NCI-H774 (cell line): ENCODE results near the gene CLEC4F.
"Not testable (repeated sequence)": the region's sequence is repeated elsewhere in the genome, so short reads cannot be mapped to it uniquely, and the experiment has no call there.

ENCODE experiments used
- DNase-seq: peaks from one replicate; lab custom pipeline; 2025; lab: John Stamatoyannopoulos, UW

CLEC4F gene

DNA sequence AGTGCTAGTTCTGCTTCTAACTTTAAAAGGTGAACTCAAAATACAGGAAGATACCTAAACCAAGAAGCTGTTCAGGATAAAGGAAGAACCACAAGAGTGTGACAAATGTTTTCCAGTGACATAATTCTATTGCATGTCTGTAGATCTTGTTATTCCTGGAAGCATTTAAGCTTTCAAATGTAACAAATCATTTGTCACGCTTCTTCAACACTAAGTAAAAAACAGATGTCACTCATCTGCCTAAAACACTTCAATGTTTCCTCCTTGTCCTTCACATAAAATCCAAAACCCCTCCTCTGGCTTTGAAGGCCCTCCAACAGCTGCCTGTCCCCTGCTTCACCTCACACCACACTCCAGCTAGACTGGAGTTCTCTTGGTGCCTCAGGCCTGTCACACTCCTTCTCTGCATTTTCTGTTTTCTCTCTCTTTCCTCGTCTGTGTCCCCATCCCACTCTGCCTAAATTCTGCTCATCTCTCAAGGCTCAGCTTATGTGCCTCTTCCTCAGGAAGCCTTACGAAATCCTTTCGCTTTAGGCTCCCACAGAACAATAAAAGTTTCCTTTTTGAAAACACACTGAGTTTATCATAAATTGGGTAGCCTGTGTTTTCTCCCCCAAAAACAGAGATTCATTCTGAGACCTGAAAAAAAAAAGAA lies 6.4 kb upstream of the CLEC4F start:
- DNase-seq: no peak

DNA sequence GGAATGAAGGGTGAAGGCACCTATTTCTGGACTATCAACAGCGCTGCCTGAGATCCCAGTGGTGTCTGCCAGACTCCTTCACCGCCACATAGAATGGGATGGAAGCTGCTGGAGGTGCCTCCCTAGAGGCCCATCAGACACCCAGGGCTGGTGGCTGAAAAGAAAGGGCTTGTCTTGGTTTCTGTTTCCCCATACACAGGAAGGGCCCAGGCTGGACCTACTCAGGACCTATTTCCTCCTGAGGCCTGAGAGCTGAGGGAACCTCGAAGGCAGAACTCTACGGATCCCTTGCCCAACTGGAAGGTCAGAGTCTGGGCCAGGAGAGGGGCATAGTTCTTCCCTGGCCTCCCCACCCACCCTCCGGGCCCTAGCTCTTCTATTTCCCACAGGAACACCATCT lies 2.9 kb upstream of the CLEC4F start:
- no peak for DNase-seq

DNA sequence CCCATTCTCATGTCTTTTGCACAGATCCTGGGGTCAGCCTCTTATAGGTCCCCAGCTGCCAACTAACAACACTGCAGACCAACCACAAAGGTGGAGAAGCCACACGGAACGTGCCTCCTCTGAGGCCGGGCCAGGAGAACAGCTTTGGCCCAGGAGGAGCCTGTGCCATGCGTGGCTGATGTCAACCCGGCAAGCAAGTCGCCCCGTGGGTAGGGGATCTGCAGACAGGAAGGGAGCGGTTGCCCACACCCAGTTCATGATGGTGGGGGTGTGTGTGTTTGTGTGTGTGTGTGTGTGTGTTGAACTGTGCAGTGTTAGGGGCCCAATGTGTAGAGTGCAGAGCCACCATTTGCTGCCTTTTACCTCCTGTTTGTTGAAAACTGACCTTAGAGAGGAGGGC lies 2.4 kb upstream of the CLEC4F start:
- no peak for DNase-seq

DNA sequence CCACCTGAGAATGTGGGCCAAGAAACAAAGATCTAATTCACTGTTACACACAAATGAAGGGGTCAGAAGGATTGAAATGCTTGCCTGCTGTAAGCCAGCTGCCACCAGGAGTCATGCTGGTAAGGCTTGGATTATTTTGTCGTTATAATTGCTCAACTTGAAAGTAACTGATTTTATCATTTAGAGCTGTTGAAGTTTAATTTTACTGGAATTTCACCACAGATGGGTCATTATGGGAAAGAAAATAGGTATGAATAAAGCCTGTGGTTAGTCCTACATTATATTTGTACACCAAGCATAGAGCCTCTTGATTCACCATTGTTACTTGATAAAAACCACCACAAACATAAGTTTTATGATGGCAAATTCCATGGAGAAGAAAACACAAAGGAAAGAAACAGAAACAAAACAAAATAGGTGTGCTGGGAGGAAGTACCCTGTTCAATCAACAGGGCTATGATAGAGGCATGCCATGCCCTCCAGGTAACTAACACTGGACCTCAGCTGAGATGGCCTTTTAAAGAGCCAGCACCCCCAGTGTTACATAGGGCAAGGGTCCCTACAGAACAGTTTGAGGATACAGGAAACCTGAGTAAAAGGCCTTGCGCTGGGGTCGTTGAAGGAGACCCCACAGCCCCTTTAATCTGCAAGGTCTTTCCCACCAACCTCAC lies 3.0 kb downstream of the CLEC4F start:
- DNase-seq: no peak

DNA sequence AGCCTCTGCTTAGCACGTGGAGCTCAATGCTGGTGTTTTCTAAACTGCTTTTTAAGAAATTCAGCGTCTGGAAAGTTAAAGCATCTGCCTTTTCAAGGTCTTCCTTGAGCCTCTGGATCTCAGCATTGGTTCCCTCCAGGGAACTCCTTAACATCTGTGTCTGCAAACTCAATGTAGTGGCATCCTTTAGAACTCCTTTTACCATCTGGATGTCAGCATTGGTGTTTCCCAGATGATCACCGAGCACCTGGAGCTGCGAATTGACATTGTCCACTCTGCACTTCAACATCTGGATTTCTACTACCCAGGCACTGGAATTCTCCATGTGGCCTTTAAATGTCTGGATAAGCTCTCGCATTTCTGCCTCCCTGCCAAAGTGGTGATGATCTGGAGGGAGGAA lies 3.7 kb downstream of the CLEC4F start:
- DNase-seq: no peak

DNA sequence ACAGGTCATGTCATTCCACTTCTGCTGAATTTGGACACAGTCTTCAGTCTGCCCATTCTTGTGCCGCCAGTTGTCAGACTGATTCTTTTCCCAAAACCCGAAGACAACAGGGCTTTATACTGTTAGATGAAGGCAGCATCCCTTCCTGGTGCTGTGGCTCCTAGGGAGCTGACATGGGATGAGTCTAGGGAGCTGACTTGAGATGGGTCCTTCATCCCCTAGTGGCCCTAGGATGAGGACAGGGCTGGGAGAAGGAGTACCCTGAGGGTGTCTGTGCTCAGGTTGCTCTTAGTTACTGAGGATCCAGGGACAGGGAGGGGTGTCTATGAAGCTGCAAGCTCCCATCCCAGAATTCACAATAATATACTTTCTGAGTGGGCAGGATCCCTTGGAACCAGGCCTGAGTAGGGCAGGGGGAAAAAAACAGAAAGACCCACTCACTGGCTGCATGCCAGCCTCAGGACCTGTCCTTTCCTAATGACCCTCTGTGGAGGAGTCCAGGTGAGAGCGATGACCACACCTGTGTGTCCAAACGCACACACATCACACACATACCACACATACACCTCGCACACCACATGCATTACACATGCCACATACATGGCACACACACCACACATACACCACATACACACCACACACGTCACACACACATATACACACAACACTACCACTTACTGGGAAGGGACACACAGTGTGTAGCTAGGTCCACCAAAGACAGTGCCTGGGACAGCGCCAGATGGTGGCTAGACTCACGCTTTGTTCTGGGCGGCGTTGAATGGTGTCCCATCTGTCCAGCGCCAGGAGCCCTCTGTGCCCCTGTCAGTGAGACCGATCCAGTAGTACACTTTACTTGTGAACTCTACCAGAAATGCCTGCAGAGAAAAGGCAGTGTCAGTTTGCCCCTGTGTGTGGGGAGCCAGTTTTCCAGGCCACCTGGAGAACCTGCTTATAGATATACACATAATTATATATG lies 11.1 kb downstream of the CLEC4F start:
- no peak for DNase-seq

DNA sequence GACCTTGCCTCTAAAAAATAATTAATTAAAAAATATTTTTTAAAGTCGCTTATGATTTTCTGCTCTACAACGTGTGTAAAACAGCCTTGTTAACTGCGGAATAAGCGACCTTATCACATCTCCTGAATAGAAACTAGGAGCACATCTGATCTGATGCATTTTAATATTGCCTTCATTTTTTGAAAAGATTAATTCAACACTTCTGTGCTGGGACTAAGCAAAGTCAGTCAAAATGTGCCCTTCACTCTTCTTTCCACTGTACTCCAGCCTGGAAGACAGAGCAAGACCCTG lies 12.6 kb downstream of the CLEC4F start:
- DNase-seq: no peak

DNA sequence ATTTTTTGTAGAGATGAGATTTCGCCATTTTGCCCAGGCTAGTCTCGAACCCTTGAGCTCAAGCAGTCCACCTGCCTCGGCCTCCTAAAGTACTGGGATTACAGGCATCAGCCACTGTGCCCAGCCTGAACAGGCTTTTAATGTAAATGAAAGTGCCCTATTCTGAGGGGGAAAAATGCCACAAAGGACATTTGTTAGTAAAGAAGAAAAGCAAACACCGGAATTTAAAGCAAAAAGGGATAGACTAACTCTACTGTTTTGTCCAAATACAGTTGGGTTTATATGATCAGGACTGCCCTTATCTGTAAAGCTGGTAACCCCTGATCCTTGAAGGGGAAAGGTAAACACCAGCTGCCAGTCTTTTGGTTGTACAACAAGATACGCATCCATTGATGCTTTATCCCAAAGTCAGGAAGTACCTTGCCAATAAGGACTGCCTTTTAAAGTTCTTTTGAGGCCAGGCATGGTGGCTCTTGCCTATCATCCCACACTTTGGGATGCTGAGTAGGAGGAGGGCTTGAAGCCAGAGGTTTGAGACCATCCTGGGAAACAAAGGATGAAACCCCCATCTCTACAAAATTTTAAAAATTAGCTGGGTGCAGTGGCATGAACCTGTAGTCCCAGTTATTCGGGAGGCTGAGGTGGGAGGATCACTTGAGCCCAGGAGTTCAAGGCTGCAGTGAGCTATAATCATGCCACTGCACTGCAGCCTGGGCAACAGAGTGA lies 13.1 kb downstream of the CLEC4F start:
- no peak for DNase-seq

DNA sequence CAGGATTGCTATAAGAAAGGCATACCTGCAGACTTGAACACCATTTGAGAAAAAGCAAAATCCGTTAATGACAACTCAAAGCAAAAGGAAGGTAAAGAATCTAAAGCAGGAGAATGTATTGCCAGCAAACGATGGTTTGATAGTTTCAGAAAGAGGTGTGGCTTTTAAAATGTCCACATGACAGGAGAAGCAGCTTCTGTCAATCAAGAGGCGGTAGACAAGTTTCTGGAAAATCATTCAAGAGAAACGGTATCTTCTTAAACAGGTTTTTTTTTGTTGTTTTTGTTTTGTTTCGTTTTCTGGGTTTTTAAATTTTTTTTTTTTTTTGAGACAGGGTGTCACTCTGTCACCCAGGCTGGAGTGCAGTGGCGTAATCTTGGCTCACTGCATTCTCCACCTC lies 13.8 kb downstream of the CLEC4F start:
- no peak for DNase-seq

DNA sequence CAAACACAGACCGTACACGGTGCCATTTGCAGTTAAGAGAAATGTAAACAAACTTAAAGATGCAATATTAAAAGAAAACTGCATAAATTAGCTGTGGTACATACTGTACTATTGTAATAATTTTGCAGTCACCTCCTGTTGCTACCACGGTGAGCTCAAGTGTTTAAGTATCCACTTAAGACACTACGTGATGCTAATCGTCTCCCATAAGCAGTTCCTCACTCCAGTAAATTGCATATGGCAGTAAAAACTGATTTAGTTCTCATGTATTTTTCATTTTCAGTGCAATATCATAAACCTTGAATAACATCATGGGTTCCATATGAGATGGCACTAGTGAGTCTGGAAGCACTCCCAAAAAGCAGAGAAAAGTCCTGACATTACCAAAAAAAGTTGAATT lies 14.4 kb downstream of the CLEC4F start:
- no peak for DNase-seq

DNA sequence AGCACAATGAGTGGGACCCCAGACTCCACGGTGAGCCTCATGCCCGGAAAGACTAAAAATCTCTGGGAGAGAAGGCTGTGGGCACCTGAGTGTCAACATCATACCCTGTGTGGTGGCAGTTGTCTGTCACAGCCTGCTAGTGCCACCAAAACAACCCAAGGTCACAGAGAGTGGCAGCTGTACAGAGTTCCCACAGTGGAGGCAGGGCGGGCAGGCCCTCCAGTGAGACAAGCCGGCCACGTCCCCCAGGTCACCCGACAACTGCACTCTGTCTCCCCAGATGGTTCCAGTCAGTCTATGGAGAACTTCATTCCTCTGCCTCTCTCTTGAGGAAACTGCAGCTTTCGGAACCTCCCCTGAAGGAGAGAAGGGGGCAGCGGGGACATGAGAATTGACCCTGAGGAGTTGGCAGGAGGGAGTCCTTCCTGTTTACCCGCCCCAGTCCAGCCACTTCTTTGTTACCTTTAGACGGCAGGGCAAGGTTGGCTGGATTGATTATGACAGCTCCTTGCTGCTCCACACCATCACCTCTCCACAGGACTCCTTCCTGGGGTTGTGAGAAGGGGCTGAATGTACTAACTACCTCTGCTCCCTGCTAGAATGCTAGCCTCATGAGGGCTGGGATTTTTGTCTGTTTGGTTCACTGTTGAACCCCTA lies 18.7 kb downstream of the CLEC4F start:
- no peak for DNase-seq

DNA sequence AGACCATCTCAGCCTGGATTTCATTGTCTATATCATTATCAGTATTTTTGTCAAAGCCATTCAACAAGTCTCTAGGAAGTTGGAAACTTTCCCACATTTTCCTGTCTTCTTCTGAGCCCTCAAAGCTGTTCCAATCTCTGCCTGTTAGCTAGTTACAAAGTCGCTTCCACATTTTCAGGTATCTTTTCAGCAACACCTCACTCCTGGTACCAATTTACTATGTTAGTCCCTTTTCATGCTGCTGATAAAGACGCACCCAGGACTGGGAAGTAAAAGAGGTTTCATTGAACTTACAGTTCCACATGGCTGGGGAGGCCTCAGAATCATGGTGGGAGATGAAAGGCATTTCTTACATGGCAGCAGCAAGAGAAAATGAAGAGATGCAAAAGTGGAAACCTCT lies 20.7 kb downstream of the CLEC4F start:
- DNase-seq: no peak

DNA sequence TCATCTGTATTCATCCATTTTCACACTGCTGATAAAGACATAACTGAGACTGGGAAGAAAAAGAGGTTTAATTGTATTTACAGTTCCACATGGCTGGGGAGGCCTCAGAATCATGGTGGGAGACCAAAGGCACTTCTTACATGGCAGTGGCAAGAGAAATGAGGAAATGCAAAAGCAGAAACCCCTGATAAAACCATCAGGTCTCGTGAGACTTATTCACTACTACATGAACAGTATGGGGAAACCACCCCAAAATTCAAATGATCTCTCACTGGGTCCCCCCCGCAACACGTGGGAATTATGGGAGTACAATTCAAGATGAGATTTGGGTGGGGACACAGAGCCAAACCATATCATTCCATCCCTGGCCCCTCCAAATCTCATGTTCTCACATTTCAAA lies 22.4 kb downstream of the CLEC4F start:
- DNase-seq: not testable (repeated sequence)

DNA sequence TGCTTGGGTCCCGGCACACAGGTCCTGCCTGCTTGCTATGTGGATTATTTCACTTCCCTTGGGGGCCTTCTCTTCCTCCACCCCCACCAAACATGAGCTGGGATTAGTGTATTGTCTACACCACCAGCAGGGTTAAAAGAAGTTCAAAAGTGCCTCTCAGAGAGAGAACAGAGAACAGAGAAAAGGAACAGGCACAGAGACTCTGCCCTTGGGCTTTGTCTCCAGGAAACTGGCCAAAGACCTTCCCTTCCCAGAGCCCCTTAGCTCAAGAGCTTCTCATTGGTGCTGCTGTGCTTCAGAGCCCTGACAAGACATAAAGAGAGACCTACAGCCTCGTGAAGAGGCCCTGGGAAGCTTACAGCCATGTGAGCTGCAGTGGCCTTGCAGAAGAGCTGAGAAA lies 22.9 kb downstream of the CLEC4F start:
- no peak for DNase-seq

DNA sequence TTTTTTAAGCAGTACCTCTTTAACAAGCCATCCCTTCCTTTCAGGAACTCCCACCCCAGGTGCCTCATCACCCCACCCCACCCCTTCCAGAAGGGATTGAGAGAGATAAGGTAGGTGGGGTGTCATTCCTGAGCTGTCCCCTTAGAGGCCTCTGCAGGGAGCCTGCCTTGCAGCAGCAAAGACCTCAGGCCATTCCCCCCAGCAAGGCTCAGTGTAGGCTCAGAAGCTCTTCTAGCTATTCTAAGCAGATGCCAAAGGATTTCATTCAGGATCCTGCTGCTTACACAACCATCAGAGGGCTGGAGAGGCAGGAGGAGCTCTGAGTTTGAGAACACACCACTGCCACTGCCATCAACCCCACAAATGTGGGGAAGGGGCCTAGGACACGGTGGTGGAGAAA lies 24.1 kb downstream of the CLEC4F start:
- no peak for DNase-seq

DNA sequence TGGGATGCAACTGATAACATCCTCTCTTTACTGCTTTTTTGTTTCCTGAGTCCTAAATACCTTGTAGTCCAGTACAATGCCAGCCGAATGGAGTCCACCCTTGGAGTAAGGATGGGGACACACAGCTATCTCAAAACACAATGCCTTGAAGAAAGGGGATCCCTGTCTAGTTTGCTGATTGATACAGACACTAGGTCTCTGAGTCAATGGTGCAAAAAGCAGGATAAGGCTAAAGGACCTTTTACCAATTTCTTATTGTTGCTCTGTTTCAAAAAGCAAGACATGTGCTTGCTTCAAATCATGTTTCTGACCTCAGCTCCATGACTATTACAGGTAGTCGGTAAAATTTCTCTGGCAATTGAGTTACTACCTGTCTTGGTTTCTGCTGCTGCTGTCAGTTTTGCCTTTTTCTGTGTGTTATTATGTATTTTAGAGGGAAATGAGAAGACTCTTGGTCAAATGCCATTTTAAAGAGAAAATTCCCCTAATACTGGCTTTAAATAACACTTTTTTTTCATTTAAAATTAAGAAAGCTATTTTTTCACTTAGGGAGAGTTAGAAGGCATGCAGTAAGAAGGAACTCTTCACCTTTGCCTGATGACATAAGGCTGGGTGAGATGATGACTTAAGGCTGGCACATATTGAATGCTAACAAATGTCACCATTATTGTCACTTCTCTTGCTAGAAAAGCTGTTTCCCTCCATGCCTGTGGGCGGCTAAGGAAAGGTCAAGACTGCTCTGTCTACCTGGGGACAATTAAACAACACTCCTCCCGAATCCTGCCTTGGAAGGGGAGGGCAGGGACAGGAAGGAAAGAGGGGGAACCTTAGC lies 25.0 kb downstream of the CLEC4F start:
- no peak for DNase-seq

DNA sequence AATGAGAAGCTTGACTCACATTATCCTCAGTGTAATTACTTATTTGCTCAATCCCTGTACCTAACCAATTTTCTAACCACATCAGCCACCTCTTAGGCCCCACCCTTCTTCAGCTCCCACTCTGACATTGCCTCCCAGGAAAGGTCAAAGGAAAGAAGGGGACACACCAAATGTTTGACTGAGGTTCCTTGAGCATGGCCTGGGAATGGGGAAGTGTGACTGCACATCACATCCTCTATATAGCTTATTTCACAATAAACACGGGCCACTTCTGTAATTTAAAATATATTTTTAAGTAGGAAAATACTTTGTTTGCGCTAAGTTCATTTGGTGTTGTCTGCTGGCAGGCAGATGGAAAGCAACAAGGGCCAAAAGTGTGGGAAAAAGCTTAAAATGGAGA lies 26.9 kb downstream of the CLEC4F start:
- DNase-seq: no peak

DNA sequence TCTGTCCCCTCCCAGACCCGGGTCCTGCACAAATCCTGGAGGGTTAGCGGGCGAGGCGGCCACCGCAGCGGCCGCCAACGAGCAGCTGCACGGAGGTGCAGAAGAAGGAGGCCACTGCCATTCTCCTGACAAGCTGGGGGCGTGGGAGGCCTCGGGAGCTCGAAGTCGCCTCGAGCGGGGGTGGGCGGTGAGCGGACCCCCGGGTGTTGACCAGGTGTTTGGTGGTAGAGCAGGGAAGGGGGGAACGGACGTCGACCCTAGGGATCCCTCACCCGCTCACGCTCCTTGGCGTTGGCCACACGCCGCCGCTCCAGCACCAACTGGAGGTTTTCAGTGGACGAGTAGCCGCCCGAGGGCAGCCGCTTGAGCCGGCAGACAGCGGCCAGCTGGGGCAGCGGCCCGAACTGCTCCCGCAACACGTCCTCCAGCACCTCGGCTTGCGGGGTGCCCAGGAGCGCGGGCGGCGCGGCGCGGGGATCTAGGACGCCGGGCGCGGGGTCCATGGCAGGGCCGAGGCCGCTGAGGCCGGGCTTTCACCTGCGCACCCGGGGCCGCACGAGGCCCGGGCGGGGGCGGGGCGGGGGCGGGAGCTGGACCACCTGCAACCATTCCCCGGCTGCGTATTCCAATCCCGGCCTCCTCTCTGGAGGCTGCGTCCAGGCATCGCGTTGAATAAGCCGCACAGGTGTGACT lies 30.1 kb downstream of the CLEC4F start, which contains the start of gene FIGLA:
FIGLA (minus strand) TSS at position 508 of the 693 bp plus-strand sequence; CDS start at position 503, 5 bp downstream.
- DNase-seq: no peak

DNA sequence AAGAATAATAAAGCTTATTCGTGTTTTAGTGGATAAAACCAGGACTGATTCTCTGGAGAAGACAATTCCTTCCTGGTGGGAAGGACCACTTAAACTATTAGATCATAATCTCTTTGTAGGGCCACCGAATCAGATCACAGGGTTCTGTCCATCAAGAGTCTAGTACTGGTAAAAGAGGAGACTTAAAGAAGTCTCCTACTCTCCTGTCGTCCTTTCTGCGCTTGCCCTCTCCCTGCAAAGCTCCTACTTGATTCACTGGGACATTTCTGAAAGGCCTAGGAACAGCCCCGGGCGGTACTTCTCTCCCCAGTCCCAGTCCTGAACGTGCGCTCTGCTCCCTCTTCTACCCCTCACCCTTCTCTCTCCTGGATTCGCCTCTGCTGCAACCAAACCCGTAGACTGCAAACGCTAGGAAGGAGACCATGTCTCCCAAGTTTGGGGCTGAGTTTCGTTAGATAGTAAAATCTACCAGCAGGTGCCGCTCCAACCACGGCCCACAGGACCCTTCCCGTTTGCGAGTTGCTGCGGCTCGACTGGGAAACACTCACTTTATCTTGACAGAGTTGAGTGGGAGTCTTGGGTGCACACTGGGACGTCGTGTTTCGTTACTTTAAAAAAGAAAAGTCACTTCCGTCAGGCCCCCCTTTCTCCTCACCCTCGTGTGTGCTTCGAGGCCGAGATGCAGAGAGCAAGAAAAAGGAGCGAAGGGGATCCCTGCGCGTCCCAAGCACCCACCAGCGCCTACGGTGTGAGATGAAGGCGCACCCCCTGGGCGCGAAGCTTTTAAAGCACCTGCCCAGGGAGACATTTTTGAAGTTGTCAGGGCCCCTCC lies 30.9 kb downstream of the CLEC4F start:
- no peak for DNase-seq
